IPS-NIHi7 (cell line): Measurements from ENCODE around the gene UTP14A.

Experiments used
- DNase-seq: peaks from one replicate; pipeline ENCODE4 v3.0.0; 2012; ENCODE audit warnings: mixed read lengths; ENCODE audit errors: extremely low spot score

Gene UTP14A

DNA sequence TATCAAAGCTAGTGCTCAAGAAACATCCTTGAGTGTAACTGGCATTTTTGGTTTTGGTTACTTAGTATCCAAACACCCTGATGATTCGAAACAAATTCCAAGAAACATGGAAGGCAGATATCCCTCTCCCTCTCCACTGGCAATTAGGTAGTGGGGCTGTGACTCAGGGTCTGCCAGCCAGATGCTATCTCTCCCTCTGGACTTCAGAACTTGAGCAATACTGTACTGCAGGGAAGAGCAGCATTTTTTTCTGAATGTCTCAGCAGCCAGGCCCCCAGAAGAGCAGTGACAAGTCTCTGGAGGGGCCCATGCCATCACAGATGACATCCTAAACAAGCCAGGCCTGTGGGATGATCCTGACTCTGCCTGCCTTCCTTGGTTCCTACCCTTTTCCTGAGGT, 39.2 kb downstream of the UTP14A start:
- no peak for DNase-seq

DNA sequence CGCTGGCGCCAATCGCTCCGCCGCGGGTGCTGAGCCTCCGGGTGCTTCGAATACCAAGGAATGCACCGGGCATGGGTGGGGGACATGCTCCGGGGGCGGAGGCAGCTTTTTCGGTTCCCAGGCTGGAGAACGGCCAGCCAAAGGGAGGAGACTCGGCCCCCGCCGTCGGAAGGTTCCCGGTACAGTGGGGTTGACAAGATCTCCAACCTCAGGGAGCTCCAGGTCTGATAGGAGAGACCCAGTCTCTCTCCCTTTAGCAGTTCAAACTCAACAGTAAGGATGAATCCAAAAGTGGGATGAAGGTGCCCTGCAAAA, 47.3 kb downstream of the UTP14A start:
- DNase-seq: no peak

DNA sequence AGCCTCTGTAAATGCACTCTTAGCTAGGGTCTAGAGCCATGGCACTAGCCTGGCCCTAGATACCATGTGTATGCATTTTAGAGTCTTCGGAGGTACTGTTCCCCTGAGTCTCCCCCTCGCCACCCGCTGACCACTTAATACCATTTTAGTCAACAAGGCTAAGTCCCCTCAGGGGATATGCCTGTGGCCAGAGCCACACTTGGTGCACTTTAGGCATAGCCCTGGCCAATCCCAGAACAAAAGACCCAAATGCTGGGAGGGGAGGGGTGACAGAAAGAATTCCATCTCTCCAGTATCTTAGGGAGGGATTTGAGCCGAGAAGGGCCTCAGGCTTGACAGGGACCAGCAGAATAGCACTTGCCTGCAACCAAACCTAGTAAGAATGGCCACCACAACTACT, 47.9 kb downstream of the UTP14A start:
- no peak for DNase-seq

DNA sequence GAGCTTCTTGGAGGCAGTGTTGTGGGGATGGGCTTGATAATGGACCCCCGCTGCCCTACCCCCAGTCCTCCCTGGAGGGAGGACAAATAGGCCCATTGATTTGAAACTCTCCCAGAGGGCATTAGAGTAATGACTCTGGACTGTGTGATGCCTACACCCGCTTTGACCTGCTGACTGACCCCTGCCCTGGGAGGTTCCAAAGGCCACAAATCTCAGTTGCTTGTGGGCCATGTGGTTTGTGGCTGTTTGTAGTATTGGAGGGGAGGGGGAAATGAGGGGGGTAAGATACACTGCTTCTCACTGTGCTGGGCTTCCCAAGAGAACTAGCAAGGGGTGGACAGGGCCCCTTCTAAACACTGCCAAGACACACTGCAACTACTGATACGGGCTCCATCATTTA, 48.8 kb downstream of the UTP14A start:
- no peak for DNase-seq

- no peak for DNase-seq
Measured at GRCh38 chrX:129955682-129956081, 49.7 kb downstream of the UTP14A start.

- DNase-seq: no peak
Measured at GRCh38 chrX:129956145-129956544, 50.2 kb downstream of the UTP14A start.

- no peak for DNase-seq
Measured at GRCh38 chrX:129956765-129957164, 50.8 kb downstream of the UTP14A start.

DNA sequence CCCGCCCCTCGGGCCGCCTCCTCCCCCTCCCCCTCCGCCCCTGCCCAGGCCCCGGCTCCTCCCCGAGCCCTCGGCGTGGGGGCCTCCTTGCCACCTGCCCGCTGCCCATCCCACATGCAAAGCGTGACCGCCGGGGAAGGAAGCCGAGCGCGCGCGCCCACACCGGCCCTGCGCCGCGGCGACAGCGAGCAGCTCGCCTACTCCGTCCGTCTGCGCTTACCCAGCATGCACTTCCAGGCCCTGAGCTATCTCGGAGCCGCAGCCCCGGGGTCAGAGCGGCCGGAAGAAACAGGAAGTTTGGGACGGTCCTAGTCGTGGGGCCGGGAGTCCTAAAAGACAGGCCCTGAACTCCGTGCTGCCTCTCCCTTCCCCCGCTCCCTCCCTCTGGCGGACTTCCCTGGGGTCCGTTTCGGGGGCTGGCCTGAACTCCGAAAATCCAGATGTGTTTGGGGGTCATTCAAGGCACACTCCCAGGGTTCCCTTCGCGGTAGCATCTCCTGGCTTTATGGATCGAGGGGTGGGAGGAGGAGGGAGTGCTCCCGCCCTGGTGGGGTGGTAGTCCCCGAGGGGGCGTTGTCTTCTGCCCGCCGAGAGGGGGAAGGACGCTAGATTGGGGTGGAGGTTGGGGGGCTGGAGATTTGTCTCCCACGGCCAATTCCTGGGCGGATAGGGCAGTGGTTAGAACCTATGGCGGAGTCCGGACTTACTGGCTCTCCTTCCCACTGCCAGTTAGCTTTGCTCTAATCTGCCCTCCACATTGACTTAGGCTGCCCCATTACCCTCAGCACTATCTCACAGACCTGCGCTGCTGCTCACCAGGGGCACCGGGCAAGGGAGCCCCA, 51.5 kb downstream of the UTP14A start:
- DNase-seq: peak; percentile 84

DNA sequence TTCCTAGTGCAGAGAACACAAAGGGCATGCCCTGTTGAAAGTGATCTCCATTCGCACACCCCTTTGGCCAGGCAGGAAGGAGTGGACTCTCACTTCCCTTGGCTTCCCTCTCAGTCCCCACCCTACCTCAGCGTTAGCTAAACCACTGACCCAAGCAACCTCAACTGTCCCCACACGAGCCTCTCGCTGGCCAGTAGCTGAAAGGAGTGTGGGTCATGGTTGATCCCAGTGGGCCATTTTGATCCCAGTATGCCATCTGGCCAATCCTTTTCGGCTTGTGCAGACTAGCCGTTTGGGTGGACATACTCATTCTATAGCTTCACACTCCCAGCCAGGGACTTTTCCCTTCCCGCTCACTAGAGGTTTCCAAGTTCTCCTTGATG, 52.1 kb downstream of the UTP14A start:
- no peak for DNase-seq

- no peak for DNase-seq
Measured at GRCh38 chrX:129958814-129959492, 53.0 kb downstream of the UTP14A start.

GRCh38 chrX:129959493-129959832, 53.5 kb downstream of the UTP14A start:
- peak; percentile 58 for DNase-seq

- DNase-seq: peak; percentile 88
Measured at GRCh38 chrX:129961180-129962083, 55.5 kb downstream of the UTP14A start.

DNA sequence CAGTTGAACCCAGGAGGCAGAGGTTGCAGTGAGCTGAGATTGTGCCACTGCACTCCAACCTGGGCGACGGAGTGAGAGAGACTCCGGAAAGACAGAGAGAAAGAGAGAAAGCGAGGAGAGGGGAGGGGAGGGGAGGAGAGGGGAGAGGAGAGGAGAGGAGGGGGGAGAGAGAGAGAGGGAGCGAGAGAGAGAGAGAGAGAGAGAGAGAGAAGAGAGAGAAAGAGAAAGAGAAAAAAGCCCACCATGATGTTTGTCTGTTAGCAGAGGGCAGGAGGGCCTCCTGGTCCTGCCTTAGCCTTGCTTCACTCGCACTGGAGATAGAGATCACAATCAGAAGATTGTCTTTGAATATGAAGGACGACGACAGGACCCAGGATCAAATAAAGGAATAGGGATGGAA, 57.8 kb downstream of the UTP14A start:
- DNase-seq: no peak

DNA sequence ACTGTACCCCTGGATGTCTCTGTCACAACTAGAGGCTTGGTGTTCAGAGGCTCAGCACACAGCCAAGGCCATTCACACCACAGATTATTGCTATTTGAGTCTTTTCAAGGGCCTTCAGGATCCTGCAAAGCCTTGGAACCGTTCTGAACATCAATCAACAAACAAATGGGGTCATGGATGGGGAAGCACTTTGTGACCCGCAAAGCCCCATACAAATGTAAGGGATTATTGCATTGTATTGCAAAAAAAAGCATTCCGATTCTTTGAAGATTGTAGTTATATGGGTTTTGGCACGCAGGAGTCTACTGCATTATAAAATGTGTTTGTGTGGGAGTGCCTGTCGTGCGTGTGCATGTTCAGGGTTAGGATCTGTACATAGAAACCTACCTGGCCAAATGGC, 59.2 kb downstream of the UTP14A start:
- DNase-seq: no peak

DNA sequence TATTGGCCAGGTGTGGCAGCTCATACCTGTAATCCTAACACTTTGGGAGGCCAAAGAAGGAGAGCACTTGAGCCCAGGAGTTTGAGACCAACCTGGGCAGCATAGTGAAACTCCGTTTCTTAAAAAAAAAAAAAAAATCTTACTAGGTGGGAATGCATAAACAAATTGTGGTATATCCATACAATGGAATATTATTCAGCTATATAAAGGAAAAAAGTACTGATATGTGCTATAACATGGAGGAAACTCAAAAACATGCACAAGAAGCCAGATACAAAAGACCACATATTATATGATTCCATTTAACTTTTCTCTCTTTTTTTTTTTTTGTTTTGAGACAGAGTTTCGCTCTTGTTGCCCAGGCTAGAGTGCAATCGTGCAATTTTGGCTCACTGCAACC, 63.0 kb downstream of the UTP14A start:
- no peak for DNase-seq

- DNase-seq: no peak
Measured at GRCh38 chrX:129976441-129976840, 70.5 kb downstream of the UTP14A start.
